Measurements from ENCODE around the gene TSPEAR. TPM values are rescaled to one million over a fixed set of nuclear protein-coding genes. Genes with fewer than 3 reads are reported as not detected.

TSPEAR gene
- polyA plus RNA-seq, 2 donors = 0.01 to 0.04 TPM

- Histone ChIP-seq H3K27ac (ENCODE audit: low read depth in 2 of 2, low read length in 1 of 2) (no peak overlapping the region), H3K36me3 (ENCODE audit: control insufficient read depth in 2 of 2, insufficient read depth in 2 of 2, low read length in 1 of 2) (no peaks in the 10 kb centered on the region), H3K9me3 (ENCODE audit: control insufficient read depth in 2 of 2, insufficient read depth in 1 of 2, low read depth in 1 of 2, low read length in 1 of 2) (no peaks in the 10 kb centered on the region), H3K4me1 (ENCODE audit: control insufficient read depth in 2 of 2, insufficient read depth in 2 of 2, low read length in 1 of 2) (peaks cover 0 to 7% of the 10 kb centered on the region in 2 donors), H3K27me3 (ENCODE audit: control insufficient read depth in 1 of 2, insufficient read depth in 2 of 2, low read length in 2 of 2) (no peaks in the 10 kb centered on the region), H3K4me3 (ENCODE audit: low read depth in 1 of 2, low read length in 2 of 2) (no peak overlapping the region)
- 80 to 82% methylated on average over 7 of the region's 7 CpGs for WGBS, 2 donors
Observed at GRCh38 chr21:44724196-44724595, 12.8 kb upstream of the TSPEAR start.

- Histone ChIP-seq H3K4me1 (ENCODE audit: control insufficient read depth in 2 of 2, insufficient read depth in 2 of 2, low read length in 1 of 2) (peaks cover 0 to 7% of the 10 kb centered on the region in 2 donors), H3K36me3 (ENCODE audit: control insufficient read depth in 2 of 2, insufficient read depth in 2 of 2, low read length in 1 of 2) (no peaks in the 10 kb centered on the region), H3K27ac (ENCODE audit: low read depth in 2 of 2, low read length in 1 of 2) (no peak overlapping the region), H3K9me3 (ENCODE audit: control insufficient read depth in 2 of 2, insufficient read depth in 1 of 2, low read depth in 1 of 2, low read length in 1 of 2) (peaks cover 0 to 3% of the 10 kb centered on the region in 2 donors), H3K27me3 (ENCODE audit: control insufficient read depth in 1 of 2, insufficient read depth in 2 of 2, low read length in 2 of 2) (no peaks in the 10 kb centered on the region), H3K4me3 (ENCODE audit: low read depth in 1 of 2, low read length in 2 of 2) (no peak overlapping the region)
- 18 to 22% methylated on average over 61 of the region's 61 CpGs for WGBS, 2 donors
Observed at GRCh38 chr21:44723177-44724131, 12.1 kb upstream of the TSPEAR start.

- no peak overlapping the region for H3K4me3 ChIP-seq (ENCODE audit: low read depth in 1 of 2, low read length in 2 of 2)
- no peaks in the 10 kb centered on the region for H3K27me3 ChIP-seq (ENCODE audit: control insufficient read depth in 1 of 2, insufficient read depth in 2 of 2, low read length in 2 of 2)
- peaks cover 0 to 3% of the 10 kb centered on the region in 2 donors for H3K9me3 ChIP-seq (ENCODE audit: control insufficient read depth in 2 of 2, insufficient read depth in 1 of 2, low read depth in 1 of 2, low read length in 1 of 2)
- WGBS, 2 donors = 64 to 75% methylated on average over 5 of the region's 5 CpGs
- H3K4me1 ChIP-seq (ENCODE audit: control insufficient read depth in 2 of 2, insufficient read depth in 2 of 2, low read length in 1 of 2) = peaks cover 0 to 7% of the 10 kb centered on the region in 2 donors
- no peaks in the 10 kb centered on the region for H3K36me3 ChIP-seq (ENCODE audit: control insufficient read depth in 2 of 2, insufficient read depth in 2 of 2, low read length in 1 of 2)
- no peak overlapping the region for H3K27ac ChIP-seq (ENCODE audit: low read depth in 2 of 2, low read length in 1 of 2)
Observed at GRCh38 chr21:44722731-44723130, 11.4 kb upstream of the TSPEAR start.

GRCh38 chr21:44720170-44720569, 8.8 kb upstream of the TSPEAR start:
- peaks cover 0 to 2% of the 10 kb centered on the region in 2 donors for H3K27me3 ChIP-seq (ENCODE audit: control insufficient read depth in 1 of 2, insufficient read depth in 2 of 2, low read length in 2 of 2)

GRCh38 chr21:44718571-44718970, 7.2 kb upstream of the TSPEAR start:
- WGBS, 2 donors = 64 to 65% methylated on average over 6 of the region's 6 CpGs
- Histone ChIP-seq H3K4me3 (ENCODE audit: low read depth in 1 of 2, low read length in 2 of 2) (no peak overlapping the region), H3K27me3 (ENCODE audit: control insufficient read depth in 1 of 2, insufficient read depth in 2 of 2, low read length in 2 of 2) (peaks cover 0 to 4% of the 10 kb centered on the region in 2 donors), H3K36me3 (ENCODE audit: control insufficient read depth in 2 of 2, insufficient read depth in 2 of 2, low read length in 1 of 2) (no peaks in the 10 kb centered on the region), H3K27ac (ENCODE audit: low read depth in 2 of 2, low read length in 1 of 2) (no peak overlapping the region), H3K4me1 (ENCODE audit: control insufficient read depth in 2 of 2, insufficient read depth in 2 of 2, low read length in 1 of 2) (peaks cover 0 to 5% of the 10 kb centered on the region in 2 donors), H3K9me3 (ENCODE audit: control insufficient read depth in 2 of 2, insufficient read depth in 1 of 2, low read depth in 1 of 2, low read length in 1 of 2) (peaks cover 3% of the 10 kb centered on the region in 2 donors)

More at GRCh38 chr21:44720170-44720569, 8.8 kb upstream of the TSPEAR start:
- no peak overlapping the region for H3K27ac ChIP-seq (ENCODE audit: low read depth in 2 of 2, low read length in 1 of 2)
- no peaks in the 10 kb centered on the region for H3K36me3 ChIP-seq (ENCODE audit: control insufficient read depth in 2 of 2, insufficient read depth in 2 of 2, low read length in 1 of 2)
- peaks cover 3% of the 10 kb centered on the region in 2 donors for H3K9me3 ChIP-seq (ENCODE audit: control insufficient read depth in 2 of 2, insufficient read depth in 1 of 2, low read depth in 1 of 2, low read length in 1 of 2)
- 82 to 83% methylated on average over 2 of the region's 2 CpGs for WGBS, 2 donors
- peaks cover 0 to 7% of the 10 kb centered on the region in 2 donors for H3K4me1 ChIP-seq (ENCODE audit: control insufficient read depth in 2 of 2, insufficient read depth in 2 of 2, low read length in 1 of 2)
- no peak overlapping the region for H3K4me3 ChIP-seq (ENCODE audit: low read depth in 1 of 2, low read length in 2 of 2)

- no peaks in the 10 kb centered on the region for H3K36me3 ChIP-seq (ENCODE audit: control insufficient read depth in 2 of 2, insufficient read depth in 2 of 2, low read length in 1 of 2)
- WGBS, 2 donors = 54 to 75% methylated on average over 2 of the region's 2 CpGs
- no peak overlapping the region for H3K27ac ChIP-seq (ENCODE audit: low read depth in 2 of 2, low read length in 1 of 2)
- H3K4me3 ChIP-seq (ENCODE audit: low read depth in 1 of 2, low read length in 2 of 2) = no peak overlapping the region
- peaks cover 0 to 8% of the 10 kb centered on the region in 2 donors for H3K27me3 ChIP-seq (ENCODE audit: control insufficient read depth in 1 of 2, insufficient read depth in 2 of 2, low read length in 2 of 2)
- H3K4me1 ChIP-seq (ENCODE audit: control insufficient read depth in 2 of 2, insufficient read depth in 2 of 2, low read length in 1 of 2) = peaks cover 0 to under 1% of the 10 kb centered on the region in 2 donors
- H3K9me3 ChIP-seq (ENCODE audit: control insufficient read depth in 2 of 2, insufficient read depth in 1 of 2, low read depth in 1 of 2, low read length in 1 of 2) = peaks cover 3% of the 10 kb centered on the region in 2 donors
Observed at GRCh38 chr21:44718093-44718492, 6.7 kb upstream of the TSPEAR start.

- H3K27ac ChIP-seq (ENCODE audit: low read depth in 2 of 2, low read length in 1 of 2) = no peak overlapping the region
- no peaks in the 10 kb centered on the region for H3K4me1 ChIP-seq (ENCODE audit: control insufficient read depth in 2 of 2, insufficient read depth in 2 of 2, low read length in 1 of 2)
- no peak overlapping the region for H3K4me3 ChIP-seq (ENCODE audit: low read depth in 1 of 2, low read length in 2 of 2)
- H3K9me3 ChIP-seq (ENCODE audit: control insufficient read depth in 2 of 2, insufficient read depth in 1 of 2, low read depth in 1 of 2, low read length in 1 of 2) = peaks cover 3% of the 10 kb centered on the region in 2 donors
- peaks cover 7 to 15% of the 10 kb centered on the region in 2 donors for H3K27me3 ChIP-seq (ENCODE audit: control insufficient read depth in 1 of 2, insufficient read depth in 2 of 2, low read length in 2 of 2)
- H3K36me3 ChIP-seq (ENCODE audit: control insufficient read depth in 2 of 2, insufficient read depth in 2 of 2, low read length in 1 of 2) = no peaks in the 10 kb centered on the region
Observed at GRCh38 chr21:44716984-44717383, 5.6 kb upstream of the TSPEAR start.

- H3K27me3 ChIP-seq (ENCODE audit: control insufficient read depth in 1 of 2, insufficient read depth in 2 of 2, low read length in 2 of 2) = peaks cover 7 to 27% of the 10 kb centered on the region in 2 donors
- peaks cover 3 to 5% of the 10 kb centered on the region in 2 donors for H3K9me3 ChIP-seq (ENCODE audit: control insufficient read depth in 2 of 2, insufficient read depth in 1 of 2, low read depth in 1 of 2, low read length in 1 of 2)
- 34 to 46% methylated on average over 8 of the region's 8 CpGs for WGBS, 2 donors
- H3K27ac ChIP-seq (ENCODE audit: low read depth in 2 of 2, low read length in 1 of 2) = no peak overlapping the region
- H3K4me1 ChIP-seq (ENCODE audit: control insufficient read depth in 2 of 2, insufficient read depth in 2 of 2, low read length in 1 of 2) = peaks cover 0 to 2% of the 10 kb centered on the region in 2 donors
- H3K4me3 ChIP-seq (ENCODE audit: low read depth in 1 of 2, low read length in 2 of 2) = no peak overlapping the region
- H3K36me3 ChIP-seq (ENCODE audit: control insufficient read depth in 2 of 2, insufficient read depth in 2 of 2, low read length in 1 of 2) = no peaks in the 10 kb centered on the region
Observed at GRCh38 chr21:44714905-44715304, 3.5 kb upstream of the TSPEAR start.

GRCh38 chr21:44713846-44714245, 2.5 kb upstream of the TSPEAR start:
- Histone ChIP-seq H3K27ac (ENCODE audit: low read depth in 2 of 2, low read length in 1 of 2) (no peak overlapping the region), H3K27me3 (ENCODE audit: control insufficient read depth in 1 of 2, insufficient read depth in 2 of 2, low read length in 2 of 2) (peaks cover 7 to 32% of the 10 kb centered on the region in 2 donors)
- WGBS, 2 donors = 82 to 89% methylated on average over 10 of the region's 10 CpGs

More at GRCh38 chr21:44713846-44714245, 2.5 kb upstream of the TSPEAR start:
- H3K9me3 ChIP-seq (ENCODE audit: control insufficient read depth in 2 of 2, insufficient read depth in 1 of 2, low read depth in 1 of 2, low read length in 1 of 2) = peaks cover 3 to 5% of the 10 kb centered on the region in 2 donors
- H3K4me3 ChIP-seq (ENCODE audit: low read depth in 1 of 2, low read length in 2 of 2) = no peak overlapping the region
- no peaks in the 10 kb centered on the region for H3K36me3 ChIP-seq (ENCODE audit: control insufficient read depth in 2 of 2, insufficient read depth in 2 of 2, low read length in 1 of 2)
- H3K4me1 ChIP-seq (ENCODE audit: control insufficient read depth in 2 of 2, insufficient read depth in 2 of 2, low read length in 1 of 2) = peaks cover 3 to 8% of the 10 kb centered on the region in 2 donors
